GM12892 (cell line): Measurements from ENCODE around the gene JAZF1.
"Not testable (repeated sequence)": the region's sequence is repeated elsewhere in the genome, so short reads cannot be mapped to it uniquely, and the experiment has no call there.

Experiments
- POLR2A ChIP-seq: IDR thresholded peaks from 2 replicates; pipeline ENCODE4 v1.6.1; 2011; ENCODE audit warnings: low read depth, low read length, control low read depth
- POLR2AphosphoS5 ChIP-seq: IDR thresholded peaks from 2 replicates; pipeline ENCODE4 v1.6.1; 2011; ENCODE audit warnings: low read depth, low read length, control low read depth

DNA sequence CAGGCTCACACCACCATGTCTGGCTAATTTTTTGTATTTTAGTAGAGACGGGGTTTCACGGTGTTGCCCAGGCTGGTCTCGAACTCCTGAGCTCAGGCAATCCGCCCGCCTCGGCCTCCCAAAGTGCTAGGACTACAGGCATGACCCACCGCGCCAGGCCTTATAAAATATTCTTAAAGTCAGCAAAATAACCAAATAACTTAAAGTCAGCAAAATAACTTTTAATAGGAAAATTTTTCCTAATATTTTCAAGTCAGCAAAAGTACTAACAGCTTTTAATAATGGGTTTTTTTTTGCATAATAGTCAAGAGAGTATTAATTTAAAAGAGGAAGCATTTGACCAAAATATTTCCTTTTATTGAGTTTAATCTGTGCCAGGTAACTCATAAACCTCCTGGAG is 258.2 kb downstream of the JAZF1 start:
- TF ChIP-seq POLR2AphosphoS5, POLR2A: not testable (repeated sequence)
